ENCODE results near the gene AQP3.

The AQP3 gene

GRCh38 chr9:33434317-33435105 is 12.9 kb downstream of the AQP3 start:
- DNase-seq (ENCODE audit: low read depth) = no peak
- no peak overlapping the region for H3K4me3 ChIP-seq (ENCODE audit: low read length)
- no peak for TF ChIP-seq CTCF (conservative IDR thresholded peaks at IDR 0.05; ENCODE audit: low read depth, low read length)

GRCh38 chr9:33433871-33434270 is 13.5 kb downstream of the AQP3 start:
- H3K4me3 ChIP-seq (ENCODE audit: low read length) = no peak overlapping the region
- no peak for TF ChIP-seq CTCF (conservative IDR thresholded peaks at IDR 0.05; ENCODE audit: low read depth, low read length)
- DNase-seq (ENCODE audit: low read depth) = no peak

DNA sequence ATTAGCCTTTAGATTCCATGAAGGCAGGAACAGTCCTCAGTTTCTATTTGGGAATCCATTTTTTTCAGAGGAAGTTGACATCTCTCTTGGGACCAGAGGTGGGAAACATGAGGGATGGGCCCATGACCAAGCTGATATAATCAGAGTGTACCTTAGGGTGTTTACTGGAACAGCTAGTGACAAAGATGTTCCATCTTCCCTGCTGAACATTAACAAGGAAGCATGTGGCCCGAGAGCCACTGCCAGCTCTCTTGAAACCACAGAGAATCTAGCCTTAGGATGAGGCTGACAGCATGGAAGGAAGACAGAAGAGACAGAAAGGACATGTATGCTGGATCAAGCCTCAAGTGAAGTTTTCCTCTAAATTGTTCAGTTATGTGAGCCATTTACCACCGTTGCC is 16.0 kb downstream of the AQP3 start:
- no peak overlapping the region for H3K4me3 ChIP-seq (ENCODE audit: low read length)
- DNase-seq (ENCODE audit: low read depth) = no peak
- no peak for TF ChIP-seq CTCF (conservative IDR thresholded peaks at IDR 0.05; ENCODE audit: low read depth, low read length)

- no peak for DNase-seq (ENCODE audit: low read depth)
- TF ChIP-seq CTCF (conservative IDR thresholded peaks at IDR 0.05; ENCODE audit: low read depth, low read length) = no peak
- H3K4me3 ChIP-seq (ENCODE audit: low read length) = no peak overlapping the region
Observed at GRCh38 chr9:33430942-33431341, 16.5 kb downstream of the AQP3 start.

- TF ChIP-seq CTCF (conservative IDR thresholded peaks at IDR 0.05; ENCODE audit: low read depth, low read length) = no peak
- no peak for DNase-seq (ENCODE audit: low read depth)
- no peak overlapping the region for H3K4me3 ChIP-seq (ENCODE audit: low read length)
Observed at GRCh38 chr9:33429256-33429985, 18.0 kb downstream of the AQP3 start.

DNA sequence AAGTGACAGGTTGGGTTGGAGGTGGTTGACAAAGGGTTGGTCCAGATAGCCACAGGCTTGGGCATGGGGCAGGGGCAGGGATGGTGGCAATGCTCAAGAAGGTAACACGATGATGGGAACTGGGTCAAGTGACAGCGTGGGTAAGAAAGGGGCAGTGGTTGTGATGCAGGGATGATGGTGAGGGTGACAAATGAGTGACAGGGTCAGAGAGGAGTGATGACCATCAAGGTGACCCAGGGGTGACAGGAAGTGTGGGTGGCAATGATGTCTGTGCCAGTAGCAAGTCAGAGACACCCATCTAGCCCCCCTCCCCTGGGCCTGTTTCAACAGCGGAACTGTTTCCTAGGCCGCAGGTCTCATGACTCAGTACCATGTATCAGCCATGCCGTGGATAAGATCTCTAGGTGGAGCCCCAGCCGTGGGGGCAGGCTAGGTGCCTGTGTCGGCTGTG is 20.5 kb downstream of the AQP3 start:
- H3K4me3 ChIP-seq (ENCODE audit: low read length) = no peak overlapping the region
- no peak for TF ChIP-seq CTCF (conservative IDR thresholded peaks at IDR 0.05; ENCODE audit: low read depth, low read length)
- DNase-seq (ENCODE audit: low read depth) = no peak

Data from retinal pigment epithelial cell (primary cell).